GM12878 (cell line): ENCODE measurements around the gene PRTFDC1. TPM values are rescaled to one million over a fixed set of nuclear protein-coding genes. Genes with fewer than 3 reads are reported as not detected.

ENCODE experiments used
- ATAC-seq: fragments of 200-7000 bp; cut with Tn5 transposase; 3 replicates; pipeline ENCODE4 v1.9.1; 2020; ENCODE audit warnings: mild to moderate bottlenecking, moderate library complexity
- BruUV-seq: library from RNA; stranded (reverse); fragments of 400-500 nt; replicated peaks from 2 replicates; lab custom pipeline; 2021; lab: Mats Ljungman, UMichigan
- CTCF ChIA-PET: fragments of 300-600 bp; sonication (Branson Sonifier 250); formaldehyde crosslinking; extraction: SDS; loops from one replicate; lab custom pipeline; 2021; ENCODE audit warnings: inconsistent platforms; lab: Yijun Ruan, JAX
- POLR2A ChIA-PET: fragments of 350-600 bp; formaldehyde crosslinking; extraction: SDS; loops from one replicate; lab custom pipeline; 2021; ENCODE audit warnings: inconsistent platforms; lab: Charles Lee
- RAD21 ChIA-PET: fragments of 300-600 bp; sonication (Branson Sonifier 250); formaldehyde crosslinking; loops from one replicate; lab custom pipeline; 2023; ENCODE audit warnings: antibody characterized with exemption; ENCODE audit not compliant: unreplicated experiment; lab: Charles Lee
- SMC1A ChIA-PET: fragments of 300-600 bp; sonication (Branson Sonifier 250); formaldehyde crosslinking; loops from one replicate; lab custom pipeline; 2023; ENCODE audit not compliant: unreplicated experiment, uncharacterized antibody; lab: Charles Lee
- DNase-seq: peaks from one replicate; pipeline ENCODE4 v3.0.0-alpha.2; 2011; ENCODE audit warnings: low read depth, low spot score
- FAIRE-seq: peaks from 3 replicates; lab custom pipeline; 2011; peaks lifted over from hg19 to GRCh38; lab: Jason Lieb, UNC
- H2AFZ ChIP-seq: 2 replicates; pipeline ENCODE4 v1.6.0; 2011; ENCODE audit warnings: low read depth, low read length, control low read depth; ENCODE audit not compliant: control insufficient read depth
- H3K27ac ChIP-seq: 2 replicates; pipeline ENCODE4 v1.5.1; 2011; ENCODE audit warnings: control low read depth; ENCODE audit not compliant: control insufficient read depth, insufficient read depth
- H3K27me3 ChIP-seq, 2 experiments: replicated peaks in 1 of 2; 2 replicates each; pipeline versions ENCODE4 v1.6.0 to v1.6.1; 2011; ENCODE audit warnings: low read length in 1 of 2; ENCODE audit not compliant: control insufficient read depth in 2 of 2, insufficient read depth in 2 of 2
- H3K36me3 ChIP-seq, 2 experiments: 2 replicates each; pipeline ENCODE4 v1.5.1; 2011; ENCODE audit warnings: low read length in 1 of 2; ENCODE audit not compliant: control insufficient read depth in 2 of 2, insufficient read depth in 2 of 2
- H3K4me1 ChIP-seq: 2 replicates; pipeline ENCODE4 v1.6.1; 2011; ENCODE audit warnings: mild to moderate bottlenecking, low read length, moderate library complexity, mixed read lengths; ENCODE audit not compliant: control insufficient read depth, insufficient read depth
- H3K4me2 ChIP-seq: 2 replicates; pipeline ENCODE4 v1.6.0; 2011; ENCODE audit warnings: control low read depth; ENCODE audit not compliant: control insufficient read depth, insufficient read depth
- H3K4me3 ChIP-seq: fragments of 200-600 bp; sonication (generic); 2 replicates; pipeline ENCODE4 v1.5.1; 2016
- H3K79me2 ChIP-seq: 2 replicates; pipeline ENCODE4 v1.6.0; 2011; ENCODE audit warnings: low read length; ENCODE audit not compliant: control insufficient read depth, insufficient read depth
- H3K9ac ChIP-seq: 2 replicates; pipeline ENCODE4 v1.8.0; 2011; ENCODE audit warnings: low read length, control low read depth, mixed read lengths; ENCODE audit not compliant: control insufficient read depth, insufficient read depth
- H3K9me3 ChIP-seq: replicated peaks from 3 replicates; pipeline ENCODE4 v1.5.1; 2011; ENCODE audit warnings: mild to moderate bottlenecking, low read length; ENCODE audit not compliant: control insufficient read depth, insufficient read depth
- H4K20me1 ChIP-seq: 2 replicates; pipeline ENCODE4 v1.6.0; 2011; ENCODE audit not compliant: control insufficient read depth, insufficient read depth
- IKZF2 ChIP-seq, 2 experiments: fragments of 450-650 bp; IDR thresholded peaks; 2 replicates each; pipeline ENCODE4 v1.6.1; 2017; ENCODE audit warnings: mild to moderate bottlenecking in 2 of 2, moderate library complexity in 2 of 2
- PKNOX1 ChIP-seq: fragments of 450-650 bp; IDR thresholded peaks from 2 replicates; pipeline ENCODE4 v1.6.1; 2016; ENCODE audit warnings: mild to moderate bottlenecking
- SPI1 ChIP-seq: IDR thresholded peaks from 2 replicates; pipeline ENCODE4 v1.6.1; 2011; ENCODE audit warnings: low read depth, mild to moderate bottlenecking, low read length, moderate library complexity, borderline replicate concordance; ENCODE audit not compliant: insufficient read depth
- SREBF2 ChIP-seq: IDR thresholded peaks from 2 replicates; pipeline ENCODE4 v1.6.1; 2012; ENCODE audit warnings: mild to moderate bottlenecking, low read length
- TCF12 ChIP-seq: IDR thresholded peaks from 2 replicates; pipeline ENCODE4 v1.6.1; 2011; ENCODE audit warnings: low read depth, mild to moderate bottlenecking, low read length
- ZNF207 ChIP-seq: fragments of 450-650 bp; IDR thresholded peaks from 2 replicates; pipeline ENCODE4 v1.6.1; 2014; ENCODE audit warnings: antibody characterized with exemption, mild to moderate bottlenecking, borderline replicate concordance
- ZNF592 ChIP-seq: fragments of 450-650 bp; IDR thresholded peaks from 2 replicates; pipeline ENCODE4 v1.6.1; 2017; ENCODE audit warnings: mild to moderate bottlenecking, moderate library complexity
- WGBS: methylation state at CpG from one replicate; pipeline ENCODE4 v1.1.6; 2016; ENCODE audit warnings: low lambda C conversion rate; ENCODE audit not compliant: insufficient replicate concordance, insufficient coverage; ENCODE audit errors: missing lambda C conversion rate; 5-methylcytosine and 5-hydroxymethylcytosine counted together
- in situ Hi-C: fragments of 300-500 bp; cut with MboI; formaldehyde crosslinking; loops from 9 replicates; pipeline ENCODE4 v1.14.3; 2018; ENCODE audit warnings: mixed read lengths
- intact Hi-C: fragments of 100-400 bp; cut with micrococcal nuclease; formaldehyde crosslinking; loops from one replicate; pipeline ENCODE4 v1.14.2; 2022; ENCODE audit not compliant: unreplicated experiment
- polyA plus RNA-seq, 11 experiments: library from polyadenylated mRNA; depleted of rRNA in 4 of 11; unstranded in 6 of 11; stranded (reverse) in 5 of 11; fragments of >200 nt; fragmentation: Nextera tagmentation in 4 of 11; fragmentation: Illumina TruSeq in 1 of 11; extraction: Ambion mirVana in 4 of 11; extraction: Trizol in 1 of 11; gene quantifications; 1 replicate in 1 of 11; 2 replicates in 10 of 11; pipeline versions ENCODE4 v1.2.1 to v1.2.3, GENCODE V29; 2011 to 2016; ENCODE audit warnings: inconsistent platforms in 2 of 11, missing spikeins in 2 of 11, low read depth in 1 of 11
- total RNA-seq, 4 experiments: library from RNA; depleted of rRNA in 3 of 4; stranded (reverse); fragments of >200 nt in 3 of 4; fragmentation: Illumina TruSeq in 1 of 4; extraction: Trizol in 1 of 4; gene quantifications; 2 replicates each; pipeline versions ENCODE4 v1.2.1 to v1.2.3, GENCODE V29; 2013 to 2021

The PRTFDC1 gene
- total and polyA plus RNA-seq, 10 of the 15 experiments (the other 5 are each of a cell fraction or from before 2014, with no cell fraction given): 5.5 to 17.3 (median 11.3) TPM

- peak; percentile 31; the same call in 1 of the 2 replicates for TF ChIP-seq SPI1
- no peak for TF ChIP-seq SREBF2
- peak; percentile 58; the same call in 1 of the 2 replicates for TF ChIP-seq ZNF592
Measured at GRCh38 chr10:24947304-24948097, 4.9 kb downstream of the PRTFDC1 start (continued).

DNA sequence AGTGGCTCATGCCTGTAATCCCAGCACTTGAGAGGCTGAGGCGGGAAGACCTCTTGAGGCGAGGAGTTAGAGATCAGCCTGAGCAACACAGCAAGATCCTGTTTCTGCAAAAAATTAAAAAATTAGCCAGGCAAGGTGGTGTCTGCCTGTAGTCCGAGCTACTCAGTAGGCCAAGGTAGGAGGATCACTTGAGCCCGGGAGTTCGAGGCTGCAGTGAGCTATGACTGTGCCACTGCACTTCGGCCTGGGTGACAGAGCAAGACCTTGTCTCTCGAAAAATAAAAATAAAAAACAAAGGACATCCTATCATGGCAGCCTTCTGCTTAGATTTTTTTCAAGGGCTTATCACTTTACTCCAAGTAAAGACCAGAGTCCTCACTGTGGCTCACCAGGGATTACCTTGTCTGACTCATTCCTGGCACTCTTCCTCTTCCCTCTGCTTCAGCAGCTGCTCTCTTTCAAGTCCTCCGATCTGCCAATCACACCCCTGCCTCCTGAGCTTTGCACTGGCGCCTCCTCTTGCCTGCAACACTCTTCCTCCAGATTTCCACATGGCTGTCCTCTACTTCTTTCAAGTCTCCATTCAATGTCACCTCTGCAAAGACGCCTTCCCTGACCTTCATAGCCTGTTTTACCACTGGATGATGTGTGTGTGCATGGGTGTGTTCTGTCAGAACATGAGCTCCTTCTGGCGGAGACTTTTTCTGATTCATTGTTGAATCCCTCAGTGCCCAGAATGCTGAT, 7.7 kb downstream of the PRTFDC1 start:
- H3K27ac ChIP-seq: no peak overlapping the region
- H3K27me3 ChIP-seq: no peaks in the 10 kb centered on the region
- H3K9ac ChIP-seq: no peak overlapping the region
- no peaks in the 10 kb centered on the region for H3K79me2 ChIP-seq
- intact Hi-C loops (loop anchor here (5.0 kb wide), 2 partner anchors 138 to 222 kb away; partner anchors contain the start of gene ARHGAP21), in situ Hi-C loops (no loop called here)
- 57% methylated on average over 11 of the region's 11 CpGs for WGBS
- no peaks in the 10 kb centered on the region for H3K9me3 ChIP-seq
- no peak overlapping the region for H2AFZ ChIP-seq
- 0 out of 3 replicates have a peak, but pooled peaks have one; percentile 6 for ATAC-seq
- H3K4me3 ChIP-seq: no peak overlapping the region
- ChIA-PET POLR2A (interaction anchor here (0.6 to 2.1 kb wide), 2 partner anchors 14 to 63 kb away, joined by 6 to 19 read pairs; no protein-coding TSS in a partner anchor), SMC1A (interaction anchor here (0.7 to 8.9 kb wide), 13 partner anchors 12 to 299 kb away, joined by 3 to 236 read pairs (median 4); no protein-coding TSS in a partner anchor), RAD21 (interaction anchor here (0.8 to 16.1 kb wide), 7 partner anchors 14 to 322 kb away, joined by 3 to 274 read pairs (median 3); no protein-coding TSS in a partner anchor), CTCF (interaction anchor here (1.0 to 2.9 kb wide), 8 partner anchors 9 to 327 kb away, joined by 3 to 37 read pairs (median 5); no protein-coding TSS in a partner anchor)
- no peak for DNase-seq
- no peaks in the 10 kb centered on the region for H4K20me1 ChIP-seq
- no TSS peak for BruUV-seq
- no peaks in the 10 kb centered on the region for H3K36me3 ChIP-seq
- no peak overlapping the region for H3K4me2 ChIP-seq
- no peak for FAIRE-seq
- TF ChIP-seq TCF12: 0 out of 2 replicates have a peak, but pooled peaks have one; percentile 20
- peak; percentile 16 to 31; a peak in 1 of 4 replicates for TF ChIP-seq IKZF2 (IDR thresholded peaks at IDR 0.05)
- peak; percentile 63 for TF ChIP-seq PKNOX1
- no peak for TF ChIP-seq ZNF207
- peaks cover 3% of the 10 kb centered on the region; the same call in 1 of the 2 replicates for H3K4me1 ChIP-seq
